ENCODE measurements around the gene AARS2.
A peak's percentile ranks its signal among the peaks of the same experiment; 100 is the strongest.

Gene AARS2

GRCh38 chr6:44264154-44265006 is 48.8 kb downstream of the AARS2 start:
- DNase-seq (ENCODE audit: insufficient read length, low spot score) (no peak), FAIRE-seq (no peak)

- DNase-seq (ENCODE audit: insufficient read length, low spot score): no peak
- FAIRE-seq: no peak
Observed at GRCh38 chr6:44263354-44264100, 49.6 kb downstream of the AARS2 start.

DNA sequence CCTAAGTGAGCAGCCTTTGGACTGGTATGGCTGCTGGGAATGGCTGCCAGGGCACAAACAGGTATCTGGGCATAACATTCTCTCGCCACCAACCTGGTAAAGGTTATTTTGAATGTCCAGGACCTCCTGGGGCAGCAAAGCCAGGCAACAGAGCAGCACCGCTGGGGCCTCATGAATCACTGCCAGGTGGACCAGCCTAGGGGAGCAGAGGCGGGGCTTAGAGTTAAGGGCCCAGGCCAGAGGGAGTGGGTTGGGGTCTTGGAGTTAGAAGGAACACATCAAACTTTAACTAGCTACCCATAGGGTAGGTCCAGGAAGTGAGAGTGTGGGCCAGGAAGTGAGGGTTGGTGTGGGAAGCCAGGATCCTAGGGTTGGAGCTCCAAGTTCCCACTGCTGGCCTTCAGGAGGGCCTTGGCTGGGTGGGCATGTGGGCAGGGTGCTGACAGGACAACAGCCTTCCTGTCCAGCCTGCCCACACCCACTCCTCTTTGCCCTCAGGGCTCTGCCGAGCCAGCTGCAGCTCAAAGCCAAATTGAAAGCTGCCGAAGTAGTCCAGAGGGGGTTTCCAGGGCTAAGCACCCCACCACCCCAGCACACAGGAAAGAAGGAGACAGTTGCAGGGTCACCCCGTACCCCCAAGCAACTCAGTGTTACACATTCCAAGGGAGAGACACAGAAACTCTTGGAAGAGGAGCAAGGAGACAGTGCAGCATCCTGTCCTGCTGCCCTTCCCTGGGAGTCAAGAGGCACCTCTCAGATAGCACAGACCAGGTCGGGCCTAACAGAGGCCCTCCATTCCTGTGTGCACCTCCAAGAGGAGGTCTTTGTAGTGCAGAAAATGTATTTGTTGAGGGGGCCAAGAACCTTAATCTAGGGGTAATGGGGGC is 50.4 kb downstream of the AARS2 start:
- FAIRE-seq (no peak), DNase-seq (ENCODE audit: insufficient read length, low spot score) (no peak)

GRCh38 chr6:44261581-44261980 is 51.6 kb downstream of the AARS2 start:
- no peak for FAIRE-seq
- no peak for DNase-seq (ENCODE audit: insufficient read length, low spot score)

DNA sequence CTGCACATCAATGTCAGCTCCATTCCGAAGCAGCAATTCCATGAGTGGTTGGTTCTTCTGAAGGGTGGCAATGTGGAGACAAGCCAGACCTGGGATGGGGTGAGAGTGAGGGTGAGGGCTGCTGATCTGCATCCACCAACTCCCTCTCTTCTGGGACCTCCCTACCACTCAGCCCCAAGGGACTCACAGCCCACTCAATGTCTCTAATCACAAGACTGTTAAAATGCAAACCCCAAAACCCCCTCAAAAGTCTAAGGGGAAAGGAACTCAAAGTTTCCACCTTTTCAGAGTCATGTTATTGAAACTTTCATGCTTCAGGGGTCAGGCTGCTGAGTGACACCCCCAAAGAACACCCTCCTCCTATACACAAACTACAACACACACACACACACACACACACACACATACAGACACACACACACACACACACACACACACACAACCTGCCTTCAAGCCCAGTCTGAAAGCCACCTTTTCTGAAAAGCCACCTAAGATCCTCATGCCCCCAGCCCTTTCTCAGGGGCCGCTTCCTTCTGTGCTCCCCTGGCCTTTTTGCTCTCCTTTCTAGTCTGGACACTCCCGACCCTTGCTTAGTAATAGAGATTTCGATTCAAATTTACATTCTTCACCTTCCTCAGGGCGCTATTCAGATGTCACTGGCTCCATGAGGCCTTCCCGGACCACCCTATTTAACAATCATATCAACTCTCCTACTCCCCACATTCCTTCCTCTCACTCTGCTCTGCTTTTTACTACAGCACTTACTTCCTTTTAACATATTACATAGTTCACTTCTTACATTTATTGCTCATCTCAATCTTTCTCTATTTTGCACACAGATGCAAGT is 52.5 kb downstream of the AARS2 start:
- FAIRE-seq (no peak), DNase-seq (ENCODE audit: insufficient read length, low spot score) (no peak)

- FAIRE-seq (no peak), DNase-seq (ENCODE audit: insufficient read length, low spot score) (no peak)
Observed at GRCh38 chr6:44260011-44260410, 53.1 kb downstream of the AARS2 start.

GRCh38 chr6:44258921-44259320 is 54.2 kb downstream of the AARS2 start:
- DNase-seq (ENCODE audit: insufficient read length, low spot score): no peak
- no peak for FAIRE-seq

GRCh38 chr6:44258325-44258863 is 54.8 kb downstream of the AARS2 start:
- no peak for DNase-seq (ENCODE audit: insufficient read length, low spot score)
- no peak for FAIRE-seq

GRCh38 chr6:44257753-44258324 is 55.3 kb downstream of the AARS2 start:
- DNase-seq (ENCODE audit: insufficient read length, low spot score) (no peak), FAIRE-seq (no peak)

GRCh38 chr6:44257025-44257752 is 56.0 kb downstream of the AARS2 start, which contains the start of gene SLC35B2:
TSS of gene SLC35B2 (minus strand) at chr6:44257528. CDS start at chr6:44257410, 118 bp downstream.
- FAIRE-seq (peak; percentile 33), DNase-seq (ENCODE audit: insufficient read length, low spot score) (peak; percentile 75)

DNA sequence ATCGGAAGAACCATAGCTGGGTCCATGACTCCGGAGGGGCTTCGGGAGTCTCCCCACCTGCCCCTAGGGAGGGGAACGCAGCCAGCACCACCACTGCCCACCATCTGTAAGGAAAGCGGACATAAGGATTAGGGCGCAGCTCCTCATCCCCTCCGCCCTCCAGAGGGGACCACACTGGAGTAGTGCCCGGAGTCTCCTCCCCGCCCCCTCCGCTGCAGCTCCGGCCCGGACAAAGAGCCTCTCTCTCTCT is 56.4 kb downstream of the AARS2 start:
- FAIRE-seq (no peak), DNase-seq (ENCODE audit: insufficient read length, low spot score) (no peak)

DNA sequence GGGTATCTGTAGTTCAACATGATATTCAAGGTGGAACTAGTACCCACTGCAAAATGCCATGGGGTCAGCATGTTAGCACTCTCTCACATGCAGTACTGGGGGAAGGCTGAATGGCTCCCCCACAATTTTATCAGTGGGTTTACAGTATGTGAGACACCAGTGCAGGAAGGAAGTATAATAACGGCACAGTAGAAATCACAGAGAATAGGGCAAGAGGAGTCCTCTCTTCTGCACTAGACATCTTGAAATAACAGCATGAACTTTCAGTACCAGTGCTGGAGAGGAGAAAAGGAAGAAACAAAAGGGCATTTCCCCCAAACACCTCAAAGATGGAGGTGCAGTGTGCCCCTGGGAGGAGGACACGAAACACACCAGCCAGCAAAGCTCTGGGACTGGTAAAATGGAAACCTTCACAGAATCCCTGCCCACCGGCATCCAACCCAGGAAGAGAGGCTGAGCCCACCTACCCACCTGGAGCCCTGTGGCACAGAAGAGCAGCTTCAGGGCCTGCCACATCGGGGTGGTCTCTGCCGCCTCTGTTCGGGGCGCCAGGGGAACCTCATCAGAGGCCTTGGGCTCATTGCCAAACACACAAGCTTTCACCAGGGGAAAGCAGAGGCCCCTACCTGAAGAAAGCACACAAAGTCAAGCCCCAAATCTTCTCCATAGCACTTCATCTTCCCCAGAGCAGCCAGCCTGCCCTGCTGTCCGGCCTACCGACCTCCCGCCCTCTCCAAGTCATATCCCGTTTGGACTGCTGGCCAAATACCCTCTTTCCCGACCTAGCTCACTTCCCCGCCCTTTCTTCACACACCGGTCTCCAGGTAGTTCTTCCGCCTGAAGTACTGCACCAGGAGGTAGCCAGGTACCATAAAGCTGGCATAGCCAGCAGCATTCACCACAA is 57.0 kb downstream of the AARS2 start:
- FAIRE-seq: no peak

DNA sequence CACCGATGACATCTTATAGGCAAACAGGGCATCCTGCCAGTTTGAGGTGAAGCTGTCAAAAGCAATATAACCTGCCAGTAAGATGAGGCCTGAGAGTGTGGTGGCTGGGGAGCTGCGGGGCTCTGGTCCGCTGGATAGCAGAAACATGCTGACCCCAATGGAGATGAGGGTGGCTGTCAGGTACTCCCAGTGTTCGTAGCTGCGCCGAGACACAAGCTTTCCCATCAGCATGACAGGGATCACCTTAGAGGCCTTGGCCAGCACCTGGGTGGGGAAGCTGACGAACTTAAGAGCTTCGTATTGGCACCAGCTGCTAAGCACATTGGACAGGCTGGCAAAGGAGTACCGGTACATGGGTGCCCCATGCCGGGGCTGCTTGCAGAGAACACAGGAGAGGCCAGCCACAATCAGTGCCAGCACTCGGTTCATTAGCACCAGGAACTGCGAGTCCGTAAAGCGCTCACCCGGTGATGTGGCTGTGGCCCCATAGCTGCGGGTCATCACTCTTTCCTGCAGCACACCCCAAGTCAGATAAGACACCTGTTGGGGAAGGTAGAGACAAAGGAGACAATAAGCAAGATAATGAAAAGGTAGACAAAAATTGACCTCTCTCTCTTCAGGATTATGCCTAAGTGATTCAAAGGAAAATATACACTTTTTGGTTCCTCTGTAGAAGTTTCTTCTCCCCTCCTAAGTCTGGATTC is 57.9 kb downstream of the AARS2 start:
- DNase-seq (ENCODE audit: insufficient read length, low spot score) (no peak), FAIRE-seq (no peak)

More for the DNA sequence above, 57.0 kb downstream of the AARS2 start:
- DNase-seq (ENCODE audit: insufficient read length, low spot score): no peak

DNA sequence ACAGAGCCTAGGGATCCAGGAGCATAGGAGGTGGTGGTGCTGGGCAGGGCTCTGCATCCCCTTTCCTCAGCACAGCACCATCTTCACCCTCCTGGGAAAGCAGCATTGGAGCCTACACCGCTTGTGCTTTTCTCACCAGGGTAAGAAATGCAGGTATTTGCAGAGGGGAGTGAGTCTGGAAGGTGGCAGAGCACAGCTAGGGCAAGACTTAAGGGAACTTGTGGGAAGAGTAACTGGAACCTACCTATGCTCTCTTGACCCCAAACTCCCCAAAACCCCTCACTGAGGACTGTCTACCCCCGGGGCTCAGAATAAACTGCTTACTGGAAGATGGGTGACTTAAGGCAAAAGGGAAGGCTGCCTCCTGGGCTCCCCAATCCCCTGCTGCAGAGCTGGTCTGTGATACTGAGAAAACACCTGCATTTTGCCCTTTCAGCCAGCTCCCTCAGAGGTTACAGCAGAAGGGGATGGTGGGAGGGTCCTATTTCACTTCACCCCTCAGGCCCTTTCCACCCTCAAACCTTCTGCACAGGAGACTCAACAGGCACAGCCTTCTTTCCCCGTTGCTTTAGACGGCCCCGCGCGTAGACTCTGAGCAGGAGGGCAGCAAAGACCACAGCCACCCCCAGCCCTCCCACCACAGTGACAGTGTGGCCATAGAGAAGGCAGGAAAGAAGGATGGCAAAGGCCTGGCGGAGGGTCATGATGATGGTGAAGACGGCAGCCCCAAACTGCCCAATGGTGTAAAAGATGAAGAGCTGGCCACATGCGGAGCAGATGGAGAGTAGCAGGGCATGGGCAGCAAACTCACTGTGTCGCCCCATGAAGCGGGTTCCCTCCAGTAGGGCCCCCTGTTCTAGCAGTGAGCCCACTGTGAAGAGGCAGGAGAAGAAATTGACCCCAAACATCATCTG is 58.7 kb downstream of the AARS2 start:
- DNase-seq (ENCODE audit: insufficient read length, low spot score) (no peak), FAIRE-seq (no peak)

DNA sequence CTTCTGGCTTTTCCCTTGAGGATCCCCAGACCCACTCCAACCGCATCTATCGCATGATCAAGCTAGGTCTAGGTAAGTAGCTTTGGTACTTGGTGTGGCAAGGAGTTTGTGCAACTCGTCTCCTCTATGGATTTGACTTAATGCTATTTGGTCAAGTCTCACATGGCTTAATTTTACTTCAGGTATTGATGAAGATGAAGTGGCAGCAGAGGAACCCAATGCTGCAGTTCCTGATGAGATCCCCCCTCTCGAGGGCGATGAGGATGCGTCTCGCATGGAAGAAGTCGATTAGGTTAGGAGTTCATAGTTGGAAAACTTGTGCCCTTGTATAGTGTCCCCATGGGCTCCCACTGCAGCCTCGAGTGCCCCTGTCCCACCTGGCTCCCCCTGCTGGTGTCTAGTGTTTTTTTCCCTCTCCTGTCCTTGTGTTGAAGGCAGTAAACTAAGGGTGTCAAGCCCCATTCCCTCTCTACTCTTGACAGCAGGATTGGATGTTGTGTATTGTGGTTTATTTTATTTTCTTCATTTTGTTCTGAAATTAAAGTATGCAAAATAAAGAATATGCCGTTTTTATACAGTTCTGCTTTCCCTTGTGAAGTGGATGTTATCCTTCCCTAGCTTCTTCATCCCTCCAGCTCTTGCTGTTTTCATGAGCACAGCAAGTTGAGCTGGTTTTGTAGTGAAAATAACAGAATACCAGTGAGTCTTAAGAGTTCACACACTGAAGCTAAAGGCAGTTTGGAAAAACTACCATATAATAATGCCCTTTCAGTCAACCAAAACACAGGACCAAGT is 59.6 kb downstream of the AARS2 start:
- DNase-seq (ENCODE audit: insufficient read length, low spot score) (no peak), FAIRE-seq (no peak)

Measured in HTR-8/SVneo (cell line).